Keratinocyte (primary cell): Measurements from ENCODE around the gene GDF11. TPM values are rescaled to one million over a fixed set of nuclear protein-coding genes. Genes with fewer than 3 reads are reported as not detected.

Experiments used
- DNase-seq: peaks from one replicate; pipeline ENCODE4 v3.0.0-alpha.2; 2011; ENCODE audit warnings: low read depth, missing footprints, low spot score
- FAIRE-seq: peaks from 2 replicates; lab custom pipeline; 2011; peaks lifted over from hg19 to GRCh38; lab: Jason Lieb, UNC
- H2AFZ ChIP-seq: 2 replicates; pipeline ENCODE4 v1.6.0; 2012; ENCODE audit warnings: low read length, control low read depth, inconsistent platforms; ENCODE audit not compliant: control insufficient read depth
- H3K27ac ChIP-seq: 2 replicates; pipeline ENCODE4 v1.5.1; 2011; ENCODE audit warnings: low read length; ENCODE audit not compliant: control insufficient read depth, insufficient read depth
- H3K27me3 ChIP-seq: 3 replicates; pipeline ENCODE4 v1.6.0; 2011; ENCODE audit warnings: low read length; ENCODE audit not compliant: control insufficient read depth, insufficient read depth; ENCODE audit errors: extremely low read depth
- H3K36me3 ChIP-seq, 2 experiments: 2 replicates in 1 of 2; 3 replicates in 1 of 2; pipeline ENCODE4 v1.5.1; 2011; ENCODE audit warnings: low read length in 2 of 2, mild to moderate bottlenecking in 1 of 2; ENCODE audit not compliant: control insufficient read depth in 2 of 2, insufficient read depth in 2 of 2; ENCODE audit errors: extremely low read depth in 1 of 2
- H3K4me1 ChIP-seq: 3 replicates; pipeline ENCODE4 v1.5.1; 2011; ENCODE audit warnings: low read length; ENCODE audit not compliant: control insufficient read depth, insufficient read depth; ENCODE audit errors: extremely low read depth
- H3K4me2 ChIP-seq: 3 replicates; pipeline ENCODE4 v1.6.0; 2011; ENCODE audit warnings: low read depth, low read length; ENCODE audit not compliant: control insufficient read depth, insufficient read depth; ENCODE audit errors: extremely low read depth
- H3K4me3 ChIP-seq, 3 experiments: fragments of 200-600 bp in 1 of 3; sonication (generic) in 1 of 3; 2 replicates in 2 of 3; 3 replicates in 1 of 3; pipeline ENCODE4 v1.5.1; 2011 to 2016; ENCODE audit warnings: low read length in 3 of 3, mild to moderate bottlenecking in 3 of 3, control low read depth in 2 of 3, inconsistent platforms in 1 of 3, low read depth in 1 of 3, mixed read lengths in 1 of 3, mixed run types in 1 of 3, moderate library complexity in 1 of 3; ENCODE audit not compliant: control insufficient read depth in 2 of 3, insufficient read depth in 2 of 3; ENCODE audit errors: extremely low read depth in 1 of 3
- H3K79me2 ChIP-seq: 2 replicates; pipeline ENCODE4 v1.6.0; 2012; ENCODE audit warnings: low read length; ENCODE audit not compliant: control insufficient read depth, insufficient read depth
- H3K9ac ChIP-seq: 3 replicates; pipeline ENCODE4 v1.6.0; 2011; ENCODE audit warnings: low read length; ENCODE audit not compliant: control insufficient read depth, insufficient read depth; ENCODE audit errors: extremely low read depth
- H3K9me1 ChIP-seq: 3 replicates; pipeline ENCODE4 v1.6.0; 2011; ENCODE audit warnings: low read length; ENCODE audit not compliant: control insufficient read depth, insufficient read depth; ENCODE audit errors: extremely low read depth
- H3K9me3 ChIP-seq: 2 replicates; pipeline ENCODE4 v1.5.1; 2012; ENCODE audit warnings: low read depth, low read length; ENCODE audit not compliant: control insufficient read depth
- H4K20me1 ChIP-seq: 3 replicates; pipeline ENCODE4 v1.6.0; 2011; ENCODE audit warnings: low read length; ENCODE audit not compliant: control insufficient read depth, insufficient read depth; ENCODE audit errors: extremely low read depth
- CTCF ChIP-seq, 3 experiments: IDR thresholded peaks in 1 of 3; conservative IDR thresholded peaks in 1 of 3; optimal IDR thresholded peaks in 1 of 3; 2 replicates in 2 of 3; 3 replicates in 1 of 3; pipeline versions ENCODE3 to v1.5.1; 2011; ENCODE audit warnings: low read length in 3 of 3, mild to moderate bottlenecking in 3 of 3, moderate library complexity in 2 of 3, control low read depth in 1 of 3, inconsistent platforms in 1 of 3; ENCODE audit not compliant: insufficient read depth in 2 of 3; ENCODE audit errors: extremely low read depth in 1 of 3
- EZH2 ChIP-seq: IDR thresholded peaks from one replicate; pipeline ENCODE4 v1.6.1; 2012; ENCODE audit warnings: inconsistent platforms, mild to moderate bottlenecking, low read length, moderate library complexity
- dilution Hi-C: fragments of 300-500 bp; cut with MboI; formaldehyde crosslinking; loops from one replicate; pipeline ENCODE4 v1.7.0; 2020; ENCODE audit warnings: low sequenced_read_pairs; ENCODE audit not compliant: extremely low pct_ligation_motif_present
- polyA plus RNA-seq, 5 experiments: library from polyadenylated mRNA; depleted of rRNA in 3 of 5; stranded (reverse) in 3 of 5; stranded (forward) in 1 of 5; unstranded in 1 of 5; fragments of >200 nt; gene quantifications; 1 replicate in 1 of 5; 2 replicates in 3 of 5; 3 replicates in 1 of 5; pipeline versions ENCODE4 v1.2.1 to v1.2.3, GENCODE V29; 2011 to 2012; ENCODE audit warnings: missing spikeins in 2 of 5, low read depth in 1 of 5, low replicate concordance in 1 of 5

GDF11 gene
- polyA plus RNA-seq, 1 donor (not counting 4 experiments of a cell fraction or from before 2014, with no cell fraction given): 2.7 TPM

- TF ChIP-seq EZH2 (no peak), CTCF (optimal IDR thresholded peaks at IDR 0.05 in 1 of 3, IDR thresholded peaks at IDR 0.05 in 1 of 3, conservative IDR thresholded peaks at IDR 0.05 in 1 of 3; ENCODE audit: extremely low read depth in 1 of 3, insufficient read depth in 2 of 3, low read length in 3 of 3) (no peak)
- no peak for FAIRE-seq
- H3K27ac ChIP-seq: no peak overlapping the region
Measured at GRCh38 chr12:55746913-55747231, 4.0 kb downstream of the GDF11 start.

GRCh38 chr12:55748230-55748993 lies 5.5 kb downstream of the GDF11 start:
- Histone ChIP-seq H3K9me3 (no peaks in the 10 kb centered on the region), H3K79me2 (no peaks in the 10 kb centered on the region), H3K27me3 (no peaks in the 10 kb centered on the region), H3K27ac (no peak overlapping the region), H3K9me1 (no peaks in the 10 kb centered on the region), H4K20me1 (no peaks in the 10 kb centered on the region), H3K9ac (no peak overlapping the region), H3K4me2 (no peak overlapping the region), H3K4me1 (peaks cover 5% of the 10 kb centered on the region), H3K36me3 (peaks cover 9 to 20% of the 10 kb centered on the region in 2 experiments), H3K4me3 (no peak overlapping the region), H2AFZ (no peak overlapping the region)
- TF ChIP-seq EZH2 (no peak), CTCF (optimal IDR thresholded peaks at IDR 0.05 in 1 of 3, IDR thresholded peaks at IDR 0.05 in 1 of 3, conservative IDR thresholded peaks at IDR 0.05 in 1 of 3; ENCODE audit: extremely low read depth in 1 of 3, insufficient read depth in 2 of 3, low read length in 3 of 3) (no peak)
- dilution Hi-C loops: no loop called here
- no peak for FAIRE-seq
- DNase-seq: no peak

More at GRCh38 chr12:55746913-55747231, 4.0 kb downstream of the GDF11 start:
- Histone ChIP-seq H3K9me1 (no peaks in the 10 kb centered on the region), H3K4me2 (no peak overlapping the region), H3K27me3 (no peaks in the 10 kb centered on the region), H3K4me1 (peaks cover 8% of the 10 kb centered on the region), H4K20me1 (no peaks in the 10 kb centered on the region), H3K9ac (no peak overlapping the region), H2AFZ (no peak overlapping the region), H3K4me3 (no peak overlapping the region), H3K9me3 (no peaks in the 10 kb centered on the region), H3K79me2 (no peaks in the 10 kb centered on the region), H3K36me3 (peaks cover 0 to 10% of the 10 kb centered on the region in 2 experiments)
- dilution Hi-C loops: no loop called here
- no peak for DNase-seq
